GM10266 (cell line): ENCODE measurements around the gene METTL27.
"Not testable (repeated sequence)": the region's sequence is repeated elsewhere in the genome, so short reads cannot be mapped to it uniquely, and the experiment has no call there.

Experiments
- DNase-seq: peaks from one replicate; pipeline ENCODE4 v3.0.0; 2012; ENCODE audit errors: extremely low spot score
- CTCF ChIP-seq: IDR thresholded peaks from 2 replicates; pipeline ENCODE4 v1.5.1; 2012; ENCODE audit warnings: mild to moderate bottlenecking, low read depth; ENCODE audit not compliant: control insufficient read depth, insufficient read depth; ENCODE audit errors: missing control alignments

The METTL27 gene

GRCh38 chr7:73885433-73885974 lies 43.2 kb upstream of the METTL27 start:
- no peak for DNase-seq
- TF ChIP-seq CTCF, result no peak

GRCh38 chr7:73884867-73885422 lies 42.6 kb upstream of the METTL27 start:
- not testable (repeated sequence) for DNase-seq

- TF ChIP-seq CTCF, result no peak
- DNase-seq, result no peak
These were observed 39.7 kb upstream of the METTL27 start for GRCh38 chr7:73882047-73882402.

GRCh38 chr7:73881352-73882046 lies 39.2 kb upstream of the METTL27 start:
- TF ChIP-seq CTCF, result no peak
- no peak for DNase-seq

- no peak for TF ChIP-seq CTCF
- no peak for DNase-seq
These were observed 38.5 kb upstream of the METTL27 start for GRCh38 chr7:73880755-73881328.

- no peak for DNase-seq
- no peak for TF ChIP-seq CTCF
These were observed 37.8 kb upstream of the METTL27 start for GRCh38 chr7:73879977-73880681.

GRCh38 chr7:73876973-73877372 lies 34.7 kb upstream of the METTL27 start:
- no peak for DNase-seq
- no peak for TF ChIP-seq CTCF
